Upper lobe of left lung (tissue), 6 donors: ENCODE data around the gene ATP2A1. TPM values are rescaled to one million over a fixed set of nuclear protein-coding genes. Genes with fewer than 3 reads are reported as not detected.

Experiments used
- ATAC-seq, 2 donors: fragments of 200-7000 bp; cut with Tn5 transposase; one replicate each; pipeline ENCODE4 v1.9.1; 2022; ENCODE audit warnings: mild to moderate bottlenecking in 2 of 2, moderate library complexity in 2 of 2; ENCODE audit not compliant: low FRiP score in 2 of 2
- DNase-seq, 2 donors: peaks; one replicate each; pipeline ENCODE4 v3.0.0-alpha.2; 2019 to 2020
- H3K27ac ChIP-seq, 4 donors: fragments of 200-600 bp; sonication (generic); one replicate each; pipeline ENCODE4 v1.5.1; 2016 to 2019
- H3K27me3 ChIP-seq, 4 donors: fragments of 200-600 bp; sonication (generic); one replicate each; pipeline ENCODE4 v1.5.1; 2017 to 2019
- H3K36me3 ChIP-seq, 4 donors: fragments of 200-600 bp; sonication (generic); one replicate each; pipeline ENCODE4 v1.5.1; 2016 to 2019
- H3K4me1 ChIP-seq, 4 donors: fragments of 200-600 bp; sonication (generic); one replicate each; pipeline ENCODE4 v1.5.1; 2018 to 2019
- H3K4me3 ChIP-seq, 4 donors: fragments of 200-600 bp; sonication (generic); one replicate each; pipeline ENCODE4 v1.5.1; 2017 to 2019; ENCODE audit warnings: mild to moderate bottlenecking in 2 of 4, moderate library complexity in 1 of 4
- H3K9me3 ChIP-seq, 4 donors: fragments of 200-600 bp; sonication (generic); one replicate each; pipeline ENCODE4 v1.5.1; 2018 to 2019
- EP300 ChIP-seq, 4 donors: sonication (generic); formaldehyde crosslinking; IDR thresholded peaks; one replicate each; pipeline ENCODE4 v1.5.1; 2017; ENCODE audit warnings: antibody characterized with exemption in 4 of 4, control low read depth in 2 of 4
- POLR2A ChIP-seq, 4 donors: fragments of 450-650 bp; IDR thresholded peaks; one replicate each; pipeline ENCODE4 v1.5.1; 2016 to 2017; ENCODE audit warnings: antibody characterized with exemption in 4 of 4, mild to moderate bottlenecking in 2 of 4
- POLR2AphosphoS5 ChIP-seq, 2 donors: sonication (generic); formaldehyde crosslinking; IDR thresholded peaks; one replicate each; pipeline ENCODE4 v1.5.1; 2017; ENCODE audit warnings: antibody characterized with exemption in 2 of 2
- WGBS, 2 donors: methylation state at CpG; one replicate each; pipeline ENCODE4 v1.1.5; 2017 to 2018; 5-methylcytosine and 5-hydroxymethylcytosine counted together
- total RNA-seq, 6 donors: library from RNA; depleted of rRNA in 4 of 6; stranded (reverse); fragments of >200 nt in 4 of 6; gene quantifications; one replicate each; pipeline versions ENCODE4 v1.1.0 to v1.2.1, GENCODE V29; 2016 to 2021
- TF ChIP-seq, protein P1 (sequence below), 6 experiments: fragments of 450-650 bp in 4 of 6; fragments of 200-600 bp in 2 of 6; sonication (generic) in 2 of 6; IDR thresholded peaks; one replicate each; pipeline ENCODE4 v1.5.1; 2016 to 2019; ENCODE audit warnings: antibody characterized with exemption in 6 of 6
- donor health status: DM: no; HTN: no; CAD: no; lungs with moderate emphysema.
- donor health status: DM: no; HTN: yes; CAD: no; lungs with severe emphysema.

Gene ATP2A1
- total RNA-seq, 6 donors from 2014 or later = 0.15 to 4.2 (median 0.57) TPM

DNA sequence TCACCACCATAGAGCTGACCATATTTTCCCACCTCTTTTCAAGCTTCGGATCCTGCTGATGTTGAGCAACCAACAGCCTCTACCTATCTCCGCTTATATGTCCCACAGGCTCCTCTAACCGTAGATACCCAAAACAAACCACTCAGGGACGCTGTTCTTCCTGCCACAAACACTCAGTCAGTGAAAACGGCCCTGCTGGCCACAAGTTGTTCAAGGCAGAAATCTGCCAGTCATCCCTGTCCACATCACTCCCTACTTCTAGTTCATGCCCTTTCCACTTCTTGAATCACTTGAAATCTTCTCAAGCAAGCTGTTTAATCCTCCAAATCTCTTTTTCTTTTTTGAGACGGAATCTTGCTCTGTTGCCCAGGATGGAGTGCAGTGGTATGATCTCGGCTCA lies 38.8 kb downstream of the ATP2A1 start:
- H3K4me3 ChIP-seq = no peak overlapping the region
- DNase-seq (no peak), ATAC-seq (no peak)
- H3K9me3 ChIP-seq = no peaks in the 10 kb centered on the region
- no peak overlapping the region for H3K27ac ChIP-seq
- H3K27me3 ChIP-seq = no peaks in the 10 kb centered on the region
- no peak for TF ChIP-seq POLR2AphosphoS5 (IDR thresholded peaks at IDR 0.05)
- no peak for TF ChIP-seq POLR2A (IDR thresholded peaks at IDR 0.05)
- no peak for TF ChIP-seq EP300 (IDR thresholded peaks at IDR 0.05)
- TF ChIP-seq, protein P1, sequence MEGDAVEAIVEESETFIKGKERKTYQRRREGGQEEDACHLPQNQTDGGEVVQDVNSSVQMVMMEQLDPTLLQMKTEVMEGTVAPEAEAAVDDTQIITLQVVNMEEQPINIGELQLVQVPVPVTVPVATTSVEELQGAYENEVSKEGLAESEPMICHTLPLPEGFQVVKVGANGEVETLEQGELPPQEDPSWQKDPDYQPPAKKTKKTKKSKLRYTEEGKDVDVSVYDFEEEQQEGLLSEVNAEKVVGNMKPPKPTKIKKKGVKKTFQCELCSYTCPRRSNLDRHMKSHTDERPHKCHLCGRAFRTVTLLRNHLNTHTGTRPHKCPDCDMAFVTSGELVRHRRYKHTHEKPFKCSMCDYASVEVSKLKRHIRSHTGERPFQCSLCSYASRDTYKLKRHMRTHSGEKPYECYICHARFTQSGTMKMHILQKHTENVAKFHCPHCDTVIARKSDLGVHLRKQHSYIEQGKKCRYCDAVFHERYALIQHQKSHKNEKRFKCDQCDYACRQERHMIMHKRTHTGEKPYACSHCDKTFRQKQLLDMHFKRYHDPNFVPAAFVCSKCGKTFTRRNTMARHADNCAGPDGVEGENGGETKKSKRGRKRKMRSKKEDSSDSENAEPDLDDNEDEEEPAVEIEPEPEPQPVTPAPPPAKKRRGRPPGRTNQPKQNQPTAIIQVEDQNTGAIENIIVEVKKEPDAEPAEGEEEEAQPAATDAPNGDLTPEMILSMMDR (IDR thresholded peaks at IDR 0.05) = no peak
- 84 to 86% methylated on average over 7 of the region's 7 CpGs for WGBS, 2 donors
- H3K4me1 ChIP-seq = no peaks in the 10 kb centered on the region
- H3K36me3 ChIP-seq = peaks cover 3 to 68% (median 53%) of the 10 kb centered on the region in 4 donors

DNA sequence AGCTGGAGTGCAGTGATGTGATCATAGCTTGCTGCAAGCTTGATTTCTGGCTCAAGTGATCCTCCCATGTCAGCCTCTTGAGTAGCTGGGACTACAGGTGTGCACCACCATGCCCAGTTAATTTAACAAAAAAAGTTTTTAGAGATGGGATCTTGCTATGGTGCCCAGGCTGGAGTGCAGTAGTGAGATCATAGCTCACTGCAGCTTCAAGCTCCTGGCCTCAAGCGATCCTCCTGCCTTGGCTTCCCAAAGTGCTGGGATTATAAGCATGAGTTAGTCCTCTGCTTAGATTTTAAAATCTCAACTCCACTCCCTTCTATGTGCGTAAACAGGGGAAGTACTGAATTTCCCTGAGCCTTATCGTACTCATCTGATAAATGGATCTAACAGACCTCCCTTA lies 40.4 kb downstream of the ATP2A1 start:
- no peaks in the 10 kb centered on the region for H3K9me3 ChIP-seq
- 96 to 98% methylated on average over 3 of the region's 3 CpGs for WGBS, 2 donors
- DNase-seq (no peak), ATAC-seq (no peak)
- H3K4me1 ChIP-seq = peaks cover 0 to 3% (median 2%) of the 10 kb centered on the region in 4 donors
- TF ChIP-seq POLR2A (IDR thresholded peaks at IDR 0.05) (no peak), POLR2AphosphoS5 (IDR thresholded peaks at IDR 0.05) (no peak), EP300 (IDR thresholded peaks at IDR 0.05) (no peak)
- TF ChIP-seq, protein P1 (IDR thresholded peaks at IDR 0.05) = no peak
- H3K27ac ChIP-seq = no peak overlapping the region
- peaks cover 3 to 54% (median 44%) of the 10 kb centered on the region in 4 donors for H3K36me3 ChIP-seq
- no peak overlapping the region for H3K4me3 ChIP-seq
- no peaks in the 10 kb centered on the region for H3K27me3 ChIP-seq

DNA sequence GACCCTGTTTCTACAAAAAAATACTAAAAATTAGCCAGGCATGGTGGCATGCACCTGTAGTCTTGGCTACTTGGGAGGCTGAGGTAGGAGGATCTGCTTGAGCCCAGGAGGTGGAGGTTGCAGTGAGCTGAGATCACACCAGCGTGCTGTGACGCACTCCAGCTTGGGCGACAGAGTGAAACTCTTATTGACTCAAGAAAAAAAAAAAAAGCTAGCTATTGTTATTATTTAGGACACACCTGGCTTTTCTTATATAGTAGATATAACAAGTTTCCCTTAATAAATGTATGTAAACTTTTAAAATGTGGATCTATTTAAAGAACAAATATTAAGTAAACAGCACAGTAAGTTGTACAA lies 44.9 kb downstream of the ATP2A1 start:
- DNase-seq = no peak
- peaks cover 13 to 17% (median 14%) of the 10 kb centered on the region in 4 donors for H3K4me1 ChIP-seq
- H3K4me3 ChIP-seq = no peak overlapping the region
- WGBS, 2 donors = 93 to 94% methylated on average over 3 of the region's 3 CpGs
- no peaks in the 10 kb centered on the region for H3K27me3 ChIP-seq
- H3K9me3 ChIP-seq = no peaks in the 10 kb centered on the region
- TF ChIP-seq POLR2A (IDR thresholded peaks at IDR 0.05) (no peak), EP300 (IDR thresholded peaks at IDR 0.05) (no peak), POLR2AphosphoS5 (IDR thresholded peaks at IDR 0.05) (no peak)
- TF ChIP-seq, protein P1 (IDR thresholded peaks at IDR 0.05) = no peak
- no peak for ATAC-seq
- peaks cover 0 to 17% (median 16%) of the 10 kb centered on the region in 4 donors for H3K36me3 ChIP-seq
- H3K27ac ChIP-seq = no peak overlapping the region

DNA sequence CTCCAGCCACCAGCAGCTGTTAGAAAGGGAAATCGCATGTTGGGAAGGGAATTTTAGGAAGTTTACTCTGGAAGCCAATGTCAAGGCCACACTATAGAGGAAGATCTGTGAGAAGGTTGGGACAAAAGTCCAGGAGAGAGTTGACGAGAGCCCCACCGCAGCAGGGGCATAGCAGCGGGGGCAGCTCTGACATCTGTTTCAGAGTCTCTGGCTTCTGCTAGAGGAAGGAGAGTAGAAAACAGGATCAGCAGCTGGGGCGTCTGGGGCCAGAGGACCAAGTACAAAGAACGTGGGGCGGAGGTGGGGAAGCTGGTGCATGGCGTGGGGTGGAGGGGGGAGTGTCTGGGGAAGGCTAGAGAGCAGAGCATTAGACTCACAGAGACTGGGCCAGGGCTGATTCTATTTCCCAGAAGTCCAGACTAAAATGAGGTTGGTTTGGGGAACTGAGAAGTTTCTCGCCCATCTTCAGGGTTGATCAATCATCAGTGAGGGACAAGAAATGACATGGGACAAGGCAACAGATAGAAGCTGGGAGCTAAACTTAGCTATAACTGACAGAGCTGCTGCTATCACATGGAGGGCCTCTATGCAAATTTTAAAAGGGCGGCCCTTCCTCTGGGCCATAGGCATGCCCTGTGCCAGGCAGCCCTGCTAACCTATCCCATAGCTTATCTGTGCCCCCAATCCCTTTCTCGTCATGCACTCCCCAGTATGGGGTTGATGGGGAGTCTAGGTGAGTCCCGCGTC lies 45.5 kb downstream of the ATP2A1 start:
- WGBS, 2 donors = 66 to 67% methylated on average over 11 to 13 of the region's 13 CpGs
- Histone ChIP-seq H3K9me3 (no peaks in the 10 kb centered on the region), H3K4me3 (peak overlapping the region in 3 of 4 donors; percentile 65 to 92 (median 89)), H3K27ac (peak overlapping the region; percentile 97 to 99 (median 98)), H3K4me1 (peaks cover 13 to 17% (median 14%) of the 10 kb centered on the region in 4 donors), H3K36me3 (peaks cover 0 to 11% (median 11%) of the 10 kb centered on the region in 4 donors), H3K27me3 (no peaks in the 10 kb centered on the region)
- DNase-seq (peak in 1 of 2 donors; percentile 26), ATAC-seq (no peak)
- TF ChIP-seq, protein P1 (IDR thresholded peaks at IDR 0.05) = no peak
- no peak for TF ChIP-seq EP300 (IDR thresholded peaks at IDR 0.05)
- no peak for TF ChIP-seq POLR2AphosphoS5 (IDR thresholded peaks at IDR 0.05)
- TF ChIP-seq POLR2A (IDR thresholded peaks at IDR 0.05) = no peak
